ENCODE data around the gene GGTLC1. TPM values are rescaled to one million over a fixed set of nuclear protein-coding genes. Genes with fewer than 3 reads are reported as not detected.

GGTLC1 gene
- total and polyA plus RNA-seq, 2 of the 8 experiments (the other 6 are each of a cell fraction or from before 2014, with no cell fraction given), result not detected

DNA sequence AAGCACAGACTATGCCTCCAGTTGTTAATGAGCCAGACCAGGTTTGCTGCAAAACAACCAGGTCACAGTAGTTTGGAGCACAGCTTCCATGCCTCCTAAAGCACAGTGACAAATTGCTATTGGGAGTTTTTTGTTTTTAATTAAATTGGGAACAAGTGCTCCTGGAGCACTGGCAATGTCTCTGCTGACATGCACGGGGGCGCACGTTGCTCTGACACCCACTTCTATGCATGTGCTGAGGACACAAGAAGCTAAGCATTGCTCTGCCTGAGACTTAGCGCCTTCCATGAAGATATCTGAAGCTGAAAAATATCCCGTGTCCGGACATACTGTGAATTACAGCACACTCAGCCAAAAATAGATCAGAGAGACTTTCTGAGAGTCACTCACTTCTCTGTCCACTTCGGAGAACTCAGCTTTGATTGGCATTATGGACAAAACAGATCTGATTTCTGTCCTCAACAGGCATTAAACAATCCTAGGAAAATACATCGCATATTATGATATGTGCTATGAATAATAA lies 18.6 kb upstream of the GGTLC1 start:
- Histone ChIP-seq H3K56ac (replicated peaks; ENCODE audit: insufficient read length, low read depth, low read length) (no peak overlapping the region), H3K23me2 (ENCODE audit: low read depth, low read length) (peaks cover 3% of the 10 kb centered on the region; the same call in 1 of the 2 replicates), H3K27me3 (replicated peaks in 1 of 4; ENCODE audit: control insufficient read depth in 3 of 4, extremely low read depth in 1 of 4, insufficient read depth in 3 of 4, low read length in 3 of 4) (no peaks in the 10 kb centered on the region), H3K4me1 (replicated peaks in 1 of 4; ENCODE audit: control insufficient read depth in 3 of 4, insufficient read depth in 4 of 4, low read length in 3 of 4) (peaks cover 0 to 3% (median 1%) of the 10 kb centered on the region in 4 experiments; a peak in 1 of 7 replicates), H3K79me2 (ENCODE audit: control insufficient read depth in 1 of 2, insufficient read depth in 2 of 2, low read length in 2 of 2) (no peaks in the 10 kb centered on the region), H2BK5ac (ENCODE audit: low read depth, low read length) (no peak overlapping the region), H3K4me2 (ENCODE audit: insufficient read depth in 1 of 2, low read depth in 2 of 2, low read length in 2 of 2) (no peak overlapping the region), H2BK120ac (replicated peaks; ENCODE audit: low read depth, low read length) (no peak overlapping the region), H4K5ac (ENCODE audit: insufficient read length, low read depth, low read length) (no peak overlapping the region), H3K79me1 (ENCODE audit: low read depth, low read length) (no peaks in the 10 kb centered on the region), H4K20me1 (replicated peaks in 1 of 2; ENCODE audit: control insufficient read depth in 1 of 2, insufficient read depth in 2 of 2, low read length in 2 of 2) (peaks cover 0 to 4% of the 10 kb centered on the region in 2 experiments), H3K27ac (ENCODE audit: low read depth, low read length) (no peak overlapping the region), H2BK15ac (ENCODE audit: low read length) (no peak overlapping the region), H4K91ac (replicated peaks; ENCODE audit: insufficient read length, low read length) (no peak overlapping the region), H3K4ac (replicated peaks; ENCODE audit: insufficient read length, low read depth, low read length) (no peak overlapping the region), H3K9me3 (ENCODE audit: insufficient read depth in 2 of 2, low read depth in 1 of 2, low read length in 1 of 2) (no peaks in the 10 kb centered on the region), H2BK20ac (ENCODE audit: low read length) (no peak overlapping the region), H3K18ac (ENCODE audit: extremely low read depth, low read length) (no peak overlapping the region), H2BK12ac (ENCODE audit: low read depth, low read length) (no peak overlapping the region), H2AFZ (ENCODE audit: low read length) (no peak overlapping the region), H3K9ac (replicated peaks in 1 of 4; ENCODE audit: extremely low read depth in 1 of 4, low read depth in 3 of 4, low read length in 3 of 4) (no peak overlapping the region), H3K36me3 (ENCODE audit: control insufficient read depth in 2 of 4, insufficient read depth in 4 of 4, low read length in 3 of 4) (no peaks in the 10 kb centered on the region), H4K8ac (ENCODE audit: extremely low read depth, insufficient read depth, low read length) (no peak overlapping the region), H2AK5ac (ENCODE audit: low read depth, low read length) (no peak overlapping the region), H3K23ac (ENCODE audit: insufficient read length) (no peak overlapping the region), H3K4me3 (ENCODE audit: extremely low read depth in 1 of 4, insufficient read depth in 2 of 4, low read depth in 3 of 4, low read length in 4 of 4) (no peak overlapping the region), H3K14ac (ENCODE audit: insufficient read length) (no peak overlapping the region)
- ChIA-PET POLR2A (ENCODE audit: partially characterized antibody) (interaction anchor here (0.6 kb wide), 1 partner anchor 181 kb away, joined by 3 read pairs; the partner anchor contains the start of gene CST2), CTCF (ENCODE audit: partially characterized antibody) (interaction anchor here (1.0 to 3.2 kb wide), 6 partner anchors 10 to 339 kb away, joined by 3 to 10 read pairs (median 4); no protein-coding TSS in a partner anchor)
- FAIRE-seq, result no peak
- WGBS, 2 experiments (ENCODE audit: extremely low coverage in 1 of 2, insufficient coverage in 1 of 2, insufficient read length in 1 of 2, insufficient replicate concordance in 2 of 2, low coverage in 1 of 2, low lambda C conversion rate in 2 of 2, missing lambda C conversion rate in 1 of 2), result 87% methylated on average over 8 of the region's 8 CpGs; no CpG with 5 or more reads in 1 of the 2 experiments
- no peak for DNase-seq (ENCODE audit: low read depth in 1 of 2, low spot score in 2 of 2)
- no peak for TF ChIP-seq EZH2 (IDR thresholded peaks at IDR 0.05; ENCODE audit: low read depth, low read length, severe bottlenecking)
- no peak for TF ChIP-seq JUN (IDR thresholded peaks at IDR 0.05; ENCODE audit: low read depth, low read length)
- TF ChIP-seq BACH1 (IDR thresholded peaks at IDR 0.05; ENCODE audit: low read length), result no peak
- TF ChIP-seq ASH2L (IDR thresholded peaks at IDR 0.05; ENCODE audit: low read length), result no peak
- TF ChIP-seq TCF12 (IDR thresholded peaks at IDR 0.05; ENCODE audit: low read depth, low read length), result no peak
- no peak for TF ChIP-seq CTBP2 (IDR thresholded peaks at IDR 0.05; ENCODE audit: borderline replicate concordance, insufficient read depth, insufficient read length, low read length)
- no peak for TF ChIP-seq PHF8 (conservative IDR thresholded peaks at IDR 0.05; ENCODE audit: low read depth, low read length)
- TF ChIP-seq NRF1 (IDR thresholded peaks at IDR 0.05; ENCODE audit: low read depth, low read length), result no peak
- no peak for TF ChIP-seq BRCA1 (IDR thresholded peaks at IDR 0.05; ENCODE audit: low read depth, low read length)

Measured in H1 (cell line).